ENCODE measurements around the gene NSD2. TPM values are rescaled to one million over a fixed set of nuclear protein-coding genes. Genes with fewer than 3 reads are reported as not detected.
"Not testable (repeated sequence)": the region's sequence is repeated elsewhere in the genome, so short reads cannot be mapped to it uniquely, and the experiment has no call there.

Gene NSD2
- total RNA-seq, 4 donors from 2014 or later, result 17.3 to 23.6 (median 19.4) TPM

DNA sequence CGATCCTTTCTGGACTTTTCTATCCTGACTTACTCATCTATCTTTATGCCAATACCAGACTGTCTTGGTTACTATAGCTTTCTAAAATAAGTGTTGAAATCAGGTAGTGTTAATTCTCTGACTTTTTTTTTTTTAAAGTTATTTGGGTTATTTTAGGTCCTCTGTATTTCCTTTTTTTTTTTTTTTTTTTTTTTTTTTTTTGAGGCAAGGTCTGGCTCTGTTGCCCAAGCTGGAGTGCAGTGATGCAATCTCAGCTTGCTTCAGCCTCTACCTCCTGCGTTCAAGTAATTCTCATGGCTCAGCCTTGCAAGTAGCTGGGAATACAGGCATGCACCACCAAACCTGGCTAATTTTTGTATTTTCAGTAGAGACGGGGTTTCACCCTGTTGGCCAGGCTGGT, 140.4 kb downstream of the NSD2 start:
- intact Hi-C loops (cut with DNase I; ENCODE audit: low total_unique reads), result no loop called here
- WGBS, 2 donors, result 76 to 79% methylated on average over 3 of the region's 3 CpGs

DNA sequence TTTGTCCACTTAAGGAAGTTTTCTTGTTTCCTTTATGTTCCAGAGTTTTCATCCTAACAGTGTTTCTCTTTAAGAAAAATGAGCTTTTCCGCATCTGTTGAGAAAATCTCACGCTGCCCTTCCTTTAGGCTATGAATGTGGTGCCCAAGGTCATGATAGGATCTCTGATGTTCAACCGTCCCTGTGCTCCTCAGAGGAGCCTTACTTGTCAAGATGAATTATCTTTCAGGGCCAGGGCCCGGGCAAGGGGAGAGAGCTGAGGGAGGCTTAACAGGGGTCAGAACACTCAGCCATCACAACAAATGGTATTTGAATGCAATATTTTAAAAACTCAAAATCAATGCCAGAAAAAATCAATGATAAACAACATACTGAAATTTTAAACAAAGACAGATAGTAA, 143.8 kb downstream of the NSD2 start:
- intact Hi-C loops (cut with DNase I; ENCODE audit: low total_unique reads), result no loop called here
- TF ChIP-seq POLR2A (IDR thresholded peaks at IDR 0.05), result no peak
- TF ChIP-seq, protein P1, sequence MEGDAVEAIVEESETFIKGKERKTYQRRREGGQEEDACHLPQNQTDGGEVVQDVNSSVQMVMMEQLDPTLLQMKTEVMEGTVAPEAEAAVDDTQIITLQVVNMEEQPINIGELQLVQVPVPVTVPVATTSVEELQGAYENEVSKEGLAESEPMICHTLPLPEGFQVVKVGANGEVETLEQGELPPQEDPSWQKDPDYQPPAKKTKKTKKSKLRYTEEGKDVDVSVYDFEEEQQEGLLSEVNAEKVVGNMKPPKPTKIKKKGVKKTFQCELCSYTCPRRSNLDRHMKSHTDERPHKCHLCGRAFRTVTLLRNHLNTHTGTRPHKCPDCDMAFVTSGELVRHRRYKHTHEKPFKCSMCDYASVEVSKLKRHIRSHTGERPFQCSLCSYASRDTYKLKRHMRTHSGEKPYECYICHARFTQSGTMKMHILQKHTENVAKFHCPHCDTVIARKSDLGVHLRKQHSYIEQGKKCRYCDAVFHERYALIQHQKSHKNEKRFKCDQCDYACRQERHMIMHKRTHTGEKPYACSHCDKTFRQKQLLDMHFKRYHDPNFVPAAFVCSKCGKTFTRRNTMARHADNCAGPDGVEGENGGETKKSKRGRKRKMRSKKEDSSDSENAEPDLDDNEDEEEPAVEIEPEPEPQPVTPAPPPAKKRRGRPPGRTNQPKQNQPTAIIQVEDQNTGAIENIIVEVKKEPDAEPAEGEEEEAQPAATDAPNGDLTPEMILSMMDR (IDR thresholded peaks at IDR 0.05), result no peak
- 61 to 66% methylated on average over 4 of the region's 4 CpGs for WGBS, 2 donors
- H3K4me3 ChIP-seq (ENCODE audit: low read depth, poor library complexity, severe bottlenecking), result no peak overlapping the region
- DNase-seq (ENCODE audit: low spot score in 2 of 2), result no peak

More for the DNA sequence above, 140.4 kb downstream of the NSD2 start:
- no peak for DNase-seq (ENCODE audit: low spot score in 2 of 2)
- H3K4me3 ChIP-seq (ENCODE audit: low read depth, poor library complexity, severe bottlenecking), result no peak overlapping the region
- TF ChIP-seq, protein P1 (IDR thresholded peaks at IDR 0.05), result no peak
- TF ChIP-seq POLR2A (IDR thresholded peaks at IDR 0.05), result no peak

DNA sequence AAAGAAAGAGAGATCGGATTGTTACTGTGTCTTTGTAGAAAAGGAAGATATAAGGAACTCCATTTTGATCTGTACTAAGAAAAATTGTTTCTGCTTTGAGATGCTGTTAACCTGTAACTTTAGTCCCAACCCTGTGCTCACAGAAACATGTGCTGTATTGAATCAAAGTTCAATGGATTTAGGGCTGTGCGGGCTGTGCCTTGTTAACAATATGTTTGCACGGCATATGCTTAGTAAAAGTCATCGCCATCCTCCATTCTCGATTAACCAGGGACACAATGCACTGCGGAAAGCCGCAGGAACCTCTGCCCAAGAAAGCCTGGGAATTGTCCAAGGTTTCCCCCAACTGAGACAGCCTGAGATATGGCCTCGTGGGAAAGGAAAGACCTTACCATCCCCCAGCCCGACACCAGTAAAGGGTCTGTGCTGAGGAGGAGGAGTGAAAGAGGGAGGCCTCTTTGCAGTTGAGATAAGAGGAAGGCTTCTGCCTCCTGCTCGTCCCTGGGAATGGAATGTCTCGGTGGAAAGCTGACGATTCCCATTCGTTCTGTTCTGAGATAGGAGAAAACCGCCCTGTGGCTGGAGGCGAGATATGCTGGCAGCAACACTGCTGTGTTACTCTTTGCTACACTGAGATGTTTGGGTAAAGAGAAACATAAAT, 150.3 kb downstream of the NSD2 start:
- intact Hi-C loops (cut with DNase I; ENCODE audit: low total_unique reads); H3K4me3 ChIP-seq (ENCODE audit: low read depth, poor library complexity, severe bottlenecking); DNase-seq (ENCODE audit: low spot score in 2 of 2): not testable (repeated sequence)
- WGBS, 2 donors, result 33 to 40% methylated on average over 15 of the region's 15 CpGs

DNA sequence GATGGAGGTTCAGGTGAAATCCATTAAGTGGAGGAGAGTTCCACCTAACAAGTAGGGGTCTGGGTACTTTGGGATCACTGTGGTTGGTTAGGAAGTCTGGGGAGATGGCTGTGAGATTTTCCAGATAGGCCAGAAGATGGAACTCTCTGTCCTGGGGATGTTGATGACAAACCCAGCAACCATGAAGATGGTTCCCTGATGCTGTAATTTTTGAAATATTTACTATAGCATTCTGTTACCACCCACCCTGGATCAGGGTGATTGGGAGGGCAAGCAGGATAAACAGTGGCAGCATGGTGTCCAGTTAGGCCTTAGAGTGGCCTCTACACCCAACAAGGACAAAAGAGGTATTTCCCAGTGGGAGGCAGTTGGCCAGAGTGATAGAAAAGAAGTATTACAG, 153.5 kb downstream of the NSD2 start:
- TF ChIP-seq POLR2A (IDR thresholded peaks at IDR 0.05), result no peak
- TF ChIP-seq, protein P1 (IDR thresholded peaks at IDR 0.05), result no peak
- no peak overlapping the region for H3K4me3 ChIP-seq (ENCODE audit: low read depth, poor library complexity, severe bottlenecking)
- no peak for DNase-seq (ENCODE audit: low spot score in 2 of 2)
- intact Hi-C loops (cut with DNase I; ENCODE audit: low total_unique reads), result no loop called here

DNA sequence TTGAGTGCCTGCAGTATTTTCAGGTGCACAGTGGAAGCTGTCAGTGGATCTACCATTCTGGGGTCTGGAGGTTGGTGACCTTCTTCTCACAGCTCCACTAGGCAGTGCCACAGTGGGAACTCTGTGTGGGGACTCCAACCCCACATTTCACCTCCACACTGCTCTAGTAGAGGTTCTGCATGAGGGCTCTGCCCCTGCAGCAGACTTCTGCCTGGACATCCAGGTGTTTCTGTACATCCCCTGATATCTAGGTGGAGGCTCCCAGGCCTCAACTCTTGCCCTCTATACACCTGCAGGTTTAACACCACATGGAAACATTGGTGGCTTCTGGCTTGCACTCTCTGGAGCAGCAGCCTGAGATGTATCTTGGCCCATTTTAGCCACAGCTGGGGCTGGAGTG, 154.6 kb downstream of the NSD2 start:
- H3K4me3 ChIP-seq (ENCODE audit: low read depth, poor library complexity, severe bottlenecking), result no peak overlapping the region
- intact Hi-C loops (cut with DNase I; ENCODE audit: low total_unique reads), result no loop called here
- no peak for TF ChIP-seq POLR2A (IDR thresholded peaks at IDR 0.05)
- TF ChIP-seq, protein P1 (IDR thresholded peaks at IDR 0.05), result no peak
- DNase-seq (ENCODE audit: low spot score in 2 of 2), result no peak

DNA sequence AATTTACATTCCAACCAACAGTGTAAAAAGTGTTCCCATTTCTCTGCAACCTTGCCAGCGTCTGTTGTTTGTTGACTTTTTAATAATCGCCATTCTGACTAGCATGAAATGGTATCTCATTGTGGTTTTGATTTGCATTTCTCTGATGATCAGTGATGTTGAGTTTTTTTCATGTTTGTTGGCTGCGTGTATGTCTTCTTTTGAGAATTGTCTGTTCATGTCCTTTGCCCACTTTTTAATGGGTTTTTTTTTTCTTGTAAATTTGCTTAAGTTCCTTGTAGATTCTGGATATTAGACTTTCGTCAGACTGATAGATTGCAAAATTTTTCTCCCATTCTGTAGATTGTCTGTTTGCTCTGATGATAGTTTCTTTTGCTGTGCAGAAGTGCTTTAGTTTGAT, 155.9 kb downstream of the NSD2 start:
- WGBS, 2 donors, result 84 to 86% methylated on average over 4 of the region's 4 CpGs
- DNase-seq (ENCODE audit: low spot score in 2 of 2); intact Hi-C loops (cut with DNase I; ENCODE audit: low total_unique reads); H3K4me3 ChIP-seq (ENCODE audit: low read depth, poor library complexity, severe bottlenecking): not testable (repeated sequence)

DNA sequence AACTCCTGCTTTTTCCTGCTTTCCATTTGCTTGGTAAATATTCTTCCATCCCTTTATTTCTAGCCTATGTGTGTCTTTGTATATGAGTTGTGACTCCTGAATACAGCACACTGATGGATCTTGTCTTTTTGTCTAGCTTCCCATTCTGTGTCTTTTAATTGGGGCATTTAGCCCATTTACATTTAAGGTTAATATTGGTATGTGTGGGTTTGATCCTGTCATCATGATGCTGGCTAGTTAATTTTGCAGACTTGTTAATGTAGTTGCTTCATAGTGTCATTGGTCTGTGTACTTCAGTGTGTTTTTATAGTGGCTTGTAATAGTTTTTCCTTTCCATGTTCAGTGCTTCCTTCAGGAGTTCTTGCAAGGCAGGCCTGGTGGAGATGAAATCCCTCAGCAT, 160.0 kb downstream of the NSD2 start:
- H3K4me3 ChIP-seq (ENCODE audit: low read depth, poor library complexity, severe bottlenecking); intact Hi-C loops (cut with DNase I; ENCODE audit: low total_unique reads); DNase-seq (ENCODE audit: low spot score in 2 of 2): not testable (repeated sequence)

MicroRNAs encoded within 50 kb of the gene (microRNA counts, 767-probe panel; counts per million panel counts)
- 0 to 358 counts per million in 2 donors for microRNA hsa-miR-943

Small RNA genes lying within 50 kb of the gene (microRNA-seq; reads per million reads assigned to microRNA genes)
- gene MIR943 (ENCODE audit: borderline number of aligned reads in 1 of 2, borderline replicate concordance in 2 of 2), result 0 reads per million in 2 donors

Other genes with a start within 250 kb of the NSD2 start
- 1 to 10 TPM; 1.2 to 7.5 (median 3.7) TPM for gene FAM53A, start 187.1 kb upstream of the NSD2 start, total RNA-seq
- gene SLBP, start 159.1 kb upstream of the NSD2 start, total RNA-seq, result 10 to 100 TPM; 45.8 to 66.9 (median 59.4) TPM
- 10 to 100 TPM; 31.0 to 62.0 (median 57.6) TPM for gene TMEM129, start 150.1 kb upstream of the NSD2 start, total RNA-seq
- gene TACC3, start 149.9 kb upstream of the NSD2 start, total RNA-seq, result 10 to 100 TPM in 1 of 4 donors, 1 to 10 TPM in 3; 6.1 to 10.0 (median 7.9) TPM
- gene FGFR3, start 78.1 kb upstream of the NSD2 start, total RNA-seq, result 100 to 1,000 TPM; 438 to 805 (median 489) TPM
- 10 to 100 TPM; 27.2 to 49.9 (median 39.0) TPM for gene LETM1, start 15.2 kb upstream of the NSD2 start, total RNA-seq
- gene NELFA, start 137.6 kb downstream of the NSD2 start, total RNA-seq, result 10 to 100 TPM; 29.3 to 45.3 (median 35.7) TPM
- 1 to 10 TPM in 2 of 4 donors, under 1 TPM in 2; 0.39 to 1.4 (median 0.97) TPM for gene NAT8L, start 187.9 kb downstream of the NSD2 start, total RNA-seq